Activated CD4-positive, alpha-beta T cell treated with anti-CD3 and anti-CD28 coated beads, Interleukin-2, amount 50 U/mL, for 16 hours (primary cell): Measurements from ENCODE around the gene RNF43.
A peak's percentile ranks its signal among the peaks of the same experiment; 100 is the strongest.

ENCODE experiments used
- DNase-seq: peaks from one replicate; pipeline ENCODE4 v3.0.0-alpha.2; 2020

Gene RNF43

GRCh38 chr17:58417300-58418092 lies at the start of gene RNF43:
Gene RNF43, minus strand, starts transcription at chr17:58417534. Its CDS starts 1,957 bp downstream, at chr17:58415577.
- DNase-seq: peak; percentile 91

GRCh38 chr17:58455491-58455890 lies 38.2 kb upstream of the RNF43 start:
- no peak for DNase-seq

- DNase-seq: no peak
Measured at GRCh38 chr17:58452738-58453137, 35.4 kb upstream of the RNF43 start.

- DNase-seq: peak; percentile 77
Measured at GRCh38 chr17:58447039-58447975, 30.0 kb upstream of the RNF43 start.

- no peak for DNase-seq
Measured at GRCh38 chr17:58446086-58446485, 28.8 kb upstream of the RNF43 start.

GRCh38 chr17:58436805-58437239 lies 19.5 kb upstream of the RNF43 start:
- DNase-seq: no peak

GRCh38 chr17:58436245-58436644 lies 18.9 kb upstream of the RNF43 start:
- no peak for DNase-seq

- no peak for DNase-seq
Measured at GRCh38 chr17:58432806-58433573, 15.7 kb upstream of the RNF43 start.

- DNase-seq: no peak
Measured at GRCh38 chr17:58427807-58428206, 10.5 kb upstream of the RNF43 start.

GRCh38 chr17:58421711-58422110 lies 4.4 kb upstream of the RNF43 start:
- no peak for DNase-seq

GRCh38 chr17:58420827-58421226 lies 3.5 kb upstream of the RNF43 start:
- no peak for DNase-seq

GRCh38 chr17:58416937-58417299 lies 416 bp downstream of the RNF43 start:
- DNase-seq: no peak

GRCh38 chr17:58416396-58416795 lies 938 bp downstream of the RNF43 start:
- no peak for DNase-seq

- no peak for DNase-seq
Measured at GRCh38 chr17:58415371-58416055, 1.8 kb downstream of the RNF43 start.

GRCh38 chr17:58414596-58414997 lies 2.7 kb downstream of the RNF43 start:
- DNase-seq: no peak

GRCh38 chr17:58413684-58414083 lies 3.6 kb downstream of the RNF43 start:
- no peak for DNase-seq

- peak; percentile 57 for DNase-seq
Measured at GRCh38 chr17:58412961-58413586, 4.3 kb downstream of the RNF43 start.

GRCh38 chr17:58412064-58412703 lies 5.2 kb downstream of the RNF43 start:
- no peak for DNase-seq

- no peak for DNase-seq
Measured at GRCh38 chr17:58411408-58411894, 5.9 kb downstream of the RNF43 start.

GRCh38 chr17:58410714-58411407 lies 6.5 kb downstream of the RNF43 start:
- DNase-seq: no peak

GRCh38 chr17:58409432-58409831 lies 7.9 kb downstream of the RNF43 start:
- DNase-seq: no peak
